Gastrocnemius medialis (tissue), 4 donors: ENCODE measurements around the gene PKP2.
A peak's percentile ranks its signal among the peaks of the same experiment; 100 is the strongest.

ENCODE experiments used
- POLR2A ChIP-seq, 2 donors: fragments of 450-650 bp; IDR thresholded peaks; one replicate each; pipeline ENCODE4 v1.6.1; 2017; ENCODE audit warnings: antibody characterized with exemption in 2 of 2, mild to moderate bottlenecking in 2 of 2, moderate library complexity in 2 of 2
- TF ChIP-seq, protein P1 (sequence below), 5 experiments: fragments of 450-650 bp in 3 of 5; fragments of 200-600 bp in 2 of 5; sonication (generic) in 2 of 5; IDR thresholded peaks in 4 of 5; conservative IDR thresholded peaks in 1 of 5; 1 replicate in 4 of 5; 2 replicates in 1 of 5; pipeline ENCODE4 v1.5.1; 2016 to 2019; ENCODE audit warnings: antibody characterized with exemption in 5 of 5, mild to moderate bottlenecking in 3 of 5, moderate library complexity in 3 of 5

DNA sequence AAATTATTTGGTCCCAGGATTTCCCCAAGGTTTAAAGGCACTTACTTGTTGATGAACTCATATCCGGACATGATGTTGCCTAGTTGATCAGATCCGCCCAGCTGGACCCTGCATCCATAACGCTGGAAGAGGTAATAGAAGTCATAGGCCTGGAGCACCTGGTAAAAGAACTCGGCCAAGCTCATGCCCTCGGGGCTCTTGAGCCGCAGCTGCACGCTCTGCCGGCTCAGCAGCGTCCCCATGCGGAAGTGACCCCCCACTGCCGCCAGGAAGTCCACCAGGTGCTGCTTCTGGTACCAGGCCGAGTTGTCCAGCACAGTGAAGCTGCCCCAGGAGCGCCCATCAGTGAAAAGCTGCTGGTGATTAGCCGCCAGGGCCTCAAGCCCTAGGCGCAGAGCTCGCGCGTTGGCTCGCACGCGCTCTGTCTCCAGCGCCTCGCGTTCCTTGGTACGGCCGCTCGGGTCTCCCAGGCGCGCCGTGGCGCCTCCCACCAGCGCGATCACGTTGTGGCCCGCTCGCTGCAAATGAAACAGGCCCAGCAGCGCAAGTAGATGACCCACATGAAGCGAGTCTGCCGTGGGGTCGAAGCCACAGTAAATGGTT is 141.4 kb downstream of the PKP2 start:
- TF ChIP-seq, protein P1, sequence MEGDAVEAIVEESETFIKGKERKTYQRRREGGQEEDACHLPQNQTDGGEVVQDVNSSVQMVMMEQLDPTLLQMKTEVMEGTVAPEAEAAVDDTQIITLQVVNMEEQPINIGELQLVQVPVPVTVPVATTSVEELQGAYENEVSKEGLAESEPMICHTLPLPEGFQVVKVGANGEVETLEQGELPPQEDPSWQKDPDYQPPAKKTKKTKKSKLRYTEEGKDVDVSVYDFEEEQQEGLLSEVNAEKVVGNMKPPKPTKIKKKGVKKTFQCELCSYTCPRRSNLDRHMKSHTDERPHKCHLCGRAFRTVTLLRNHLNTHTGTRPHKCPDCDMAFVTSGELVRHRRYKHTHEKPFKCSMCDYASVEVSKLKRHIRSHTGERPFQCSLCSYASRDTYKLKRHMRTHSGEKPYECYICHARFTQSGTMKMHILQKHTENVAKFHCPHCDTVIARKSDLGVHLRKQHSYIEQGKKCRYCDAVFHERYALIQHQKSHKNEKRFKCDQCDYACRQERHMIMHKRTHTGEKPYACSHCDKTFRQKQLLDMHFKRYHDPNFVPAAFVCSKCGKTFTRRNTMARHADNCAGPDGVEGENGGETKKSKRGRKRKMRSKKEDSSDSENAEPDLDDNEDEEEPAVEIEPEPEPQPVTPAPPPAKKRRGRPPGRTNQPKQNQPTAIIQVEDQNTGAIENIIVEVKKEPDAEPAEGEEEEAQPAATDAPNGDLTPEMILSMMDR (IDR thresholded peaks at IDR 0.05 in 4 of 5, conservative IDR thresholded peaks at IDR 0.05 in 1 of 5), result peak; percentile 57 to 78 (median 70)
- no peak for TF ChIP-seq POLR2A (IDR thresholded peaks at IDR 0.05)
